Esophagus muscularis mucosa (tissue), 4 donors: ENCODE results near the gene EFNB1. TPM values are rescaled to one million over a fixed set of nuclear protein-coding genes. Genes with fewer than 3 reads are reported as not detected.

Experiments used
- DNase-seq: peaks from one replicate; pipeline ENCODE4 v3.0.0-alpha.2; 2017; ENCODE audit errors: extremely low spot score
- H3K27ac ChIP-seq, 4 donors: fragments of 200-600 bp; sonication (generic); replicated peaks in 1 of 4; 1 replicate in 3 of 4; 2 replicates in 1 of 4; pipeline ENCODE4 v1.5.1; 2016 to 2019; ENCODE audit warnings: mild to moderate bottlenecking in 1 of 4
- H3K27me3 ChIP-seq, 4 donors: fragments of 200-600 bp; sonication (generic); one replicate each; pipeline versions ENCODE4 v1.5.1 to v1.6.0; 2016 to 2019
- H3K36me3 ChIP-seq, 4 donors: fragments of 200-600 bp; sonication (generic); one replicate each; pipeline ENCODE4 v1.5.1; 2016 to 2019
- H3K4me1 ChIP-seq, 4 donors: fragments of 200-600 bp; sonication (generic); one replicate each; pipeline ENCODE4 v1.5.1; 2016 to 2019
- H3K4me3 ChIP-seq, 4 donors: fragments of 200-600 bp; sonication (generic); 1 replicate in 2 of 4; 2 replicates in 2 of 4; pipeline ENCODE4 v1.5.1; 2016 to 2019; ENCODE audit warnings: mild to moderate bottlenecking in 4 of 4, moderate library complexity in 1 of 4
- H3K9me3 ChIP-seq, 4 donors: fragments of 200-600 bp; sonication (generic); 1 replicate in 3 of 4; 2 replicates in 1 of 4; pipeline ENCODE4 v1.5.1; 2016 to 2019
- CTCF ChIP-seq, 3 experiments: fragments of 200-600 bp in 2 of 3; fragments of 450-650 bp in 1 of 3; sonication (generic) in 2 of 3; IDR thresholded peaks; one replicate each; pipeline ENCODE4 v1.5.1; 2017 to 2019; ENCODE audit warnings: antibody characterized with exemption in 3 of 3, mild to moderate bottlenecking in 2 of 3, moderate library complexity in 1 of 3
- EP300 ChIP-seq: sonication (generic); formaldehyde crosslinking; IDR thresholded peaks from one replicate; pipeline ENCODE4 v1.6.1; 2017; ENCODE audit warnings: antibody characterized with exemption
- POLR2A ChIP-seq: fragments of 450-650 bp; IDR thresholded peaks from one replicate; pipeline ENCODE4 v1.6.1; 2017; ENCODE audit warnings: antibody characterized with exemption, moderate library complexity, mild to moderate bottlenecking, low read depth
- POLR2AphosphoS5 ChIP-seq, 2 donors: sonication (generic); formaldehyde crosslinking; IDR thresholded peaks; one replicate each; pipeline ENCODE4 v1.6.1; 2017; ENCODE audit warnings: antibody characterized with exemption in 2 of 2
- WGBS: methylation state at CpG from one replicate; pipeline ENCODE4 v1.1.5; 2018; 5-methylcytosine and 5-hydroxymethylcytosine counted together
- intact Hi-C: fragments of 100-400 bp; cut with DNase I; formaldehyde crosslinking; loops from one replicate; pipeline ENCODE4 v1.15.1; 2023
- total RNA-seq, 4 donors: library from RNA; depleted of rRNA; stranded (reverse); fragments of >200 nt; gene quantifications; one replicate each; pipeline versions ENCODE4 v1.1.0 to v1.2.1, GENCODE V29; 2016

Gene EFNB1
- total RNA-seq, 4 donors from 2014 or later, result 16.2 to 37.3 (median 23.9) TPM

DNA sequence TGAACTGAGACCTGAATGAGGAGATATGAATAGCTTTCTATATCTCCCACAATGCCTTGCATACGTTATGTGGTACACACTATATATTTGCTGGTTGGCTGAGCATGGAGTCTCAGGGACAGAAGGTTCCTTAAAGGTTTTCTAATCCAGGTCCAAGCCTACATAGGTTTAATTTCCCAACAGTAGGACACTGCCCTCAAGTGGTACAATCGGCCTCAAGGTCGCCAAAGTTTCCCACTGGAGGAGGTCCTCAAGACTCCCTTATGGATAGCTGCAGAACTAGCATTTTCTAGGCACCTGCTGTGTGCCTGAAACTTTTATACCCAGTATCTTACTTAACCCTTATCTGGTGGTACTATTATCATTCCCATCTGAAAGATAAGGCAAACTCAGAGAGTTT, 21.0 kb upstream of the EFNB1 start:
- TF ChIP-seq POLR2AphosphoS5 (IDR thresholded peaks at IDR 0.05) (no peak), CTCF (IDR thresholded peaks at IDR 0.05) (peak; percentile 36 to 56 (median 43))
- intact Hi-C loops, result loop anchor here (5.0 kb wide), 2 partner anchors 76 to 296 kb away; no protein-coding TSS in a partner anchor

GRCh38 chrX:68808686-68809357, 20.0 kb upstream of the EFNB1 start:
- no peaks in the 10 kb centered on the region for H3K27me3 ChIP-seq
- peak in 2 of 3 experiments; percentile 18 to 31 for TF ChIP-seq CTCF (IDR thresholded peaks at IDR 0.05)
- no peak for TF ChIP-seq POLR2A
- TF ChIP-seq POLR2AphosphoS5 (IDR thresholded peaks at IDR 0.05), result no peak
- WGBS, result 59% methylated on average over 6 of the region's 6 CpGs
- no peaks in the 10 kb centered on the region for H3K36me3 ChIP-seq
- no peak for DNase-seq
- intact Hi-C loops, result loop anchor here (5.0 kb wide), 2 partner anchors 77 to 297 kb away; no protein-coding TSS in a partner anchor
- H3K27ac ChIP-seq, result no peak overlapping the region
- no peaks in the 10 kb centered on the region for H3K9me3 ChIP-seq
- no peak overlapping the region for H3K4me3 ChIP-seq
- peaks cover 0 to 2% (median 0%) of the 10 kb centered on the region in 4 donors for H3K4me1 ChIP-seq

More for the DNA sequence above, 21.0 kb upstream of the EFNB1 start:
- H3K27ac ChIP-seq, result no peak overlapping the region
- peaks cover 0 to 2% (median 0%) of the 10 kb centered on the region in 4 donors for H3K4me1 ChIP-seq
- H3K36me3 ChIP-seq, result no peaks in the 10 kb centered on the region
- 31% methylated on average over 3 of the region's 3 CpGs for WGBS
- no peaks in the 10 kb centered on the region for H3K9me3 ChIP-seq
- H3K4me3 ChIP-seq, result no peak overlapping the region
- no peak for DNase-seq
- no peaks in the 10 kb centered on the region for H3K27me3 ChIP-seq

- H3K36me3 ChIP-seq, result no peaks in the 10 kb centered on the region
- no peaks in the 10 kb centered on the region for H3K9me3 ChIP-seq
- H3K4me3 ChIP-seq, result no peak overlapping the region
- intact Hi-C loops, result loop anchor here (5.0 to 10.0 kb wide), 2 partner anchors 314 to 567 kb away; no protein-coding TSS in a partner anchor
- WGBS, result 64% methylated on average over 6 of the region's 6 CpGs
- no peak for TF ChIP-seq EP300
- no peak for TF ChIP-seq CTCF (IDR thresholded peaks at IDR 0.05)
- no peak for TF ChIP-seq POLR2AphosphoS5 (IDR thresholded peaks at IDR 0.05)
- TF ChIP-seq POLR2A, result no peak
- H3K27ac ChIP-seq, result no peak overlapping the region
- DNase-seq, result peak; percentile 55
- no peaks in the 10 kb centered on the region for H3K27me3 ChIP-seq
- H3K4me1 ChIP-seq, result peaks cover 3 to 6% (median 6%) of the 10 kb centered on the region in 4 donors
Measured at GRCh38 chrX:68820476-68821110, 8.2 kb upstream of the EFNB1 start.

DNA sequence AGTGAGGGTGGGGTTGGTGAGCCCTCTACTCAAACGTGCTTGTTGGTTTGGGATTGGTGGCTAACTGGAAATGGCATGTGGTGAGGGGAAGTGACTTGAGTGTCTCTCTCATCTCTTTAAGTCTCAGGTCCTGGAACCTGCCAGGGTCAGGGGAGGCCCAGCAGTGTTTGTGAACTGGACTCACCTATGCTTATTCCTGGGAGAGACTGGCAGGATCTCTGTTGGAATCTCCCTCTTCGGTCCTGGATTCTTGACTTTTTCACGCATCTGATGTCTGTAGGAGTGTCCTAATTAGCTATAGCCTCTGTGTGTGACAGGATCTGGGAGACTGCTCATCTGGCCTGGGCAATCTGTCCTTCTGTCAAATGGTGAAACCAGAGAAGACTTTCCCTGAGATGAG, 7.2 kb upstream of the EFNB1 start:
- Histone ChIP-seq H3K4me3 (no peak overlapping the region), H3K27me3 (no peaks in the 10 kb centered on the region), H3K4me1 (peaks cover 3 to 6% (median 6%) of the 10 kb centered on the region in 4 donors), H3K27ac (no peak overlapping the region), H3K36me3 (no peaks in the 10 kb centered on the region), H3K9me3 (no peaks in the 10 kb centered on the region)
- WGBS, result 100% methylated on average over 1 of the region's 3 CpGs
- TF ChIP-seq CTCF (IDR thresholded peaks at IDR 0.05) (no peak), POLR2AphosphoS5 (IDR thresholded peaks at IDR 0.05) (no peak)
- intact Hi-C loops, result loop anchor here (5.0 to 10.0 kb wide), 2 partner anchors 313 to 566 kb away; no protein-coding TSS in a partner anchor
- DNase-seq, result no peak
